ENCODE data around the gene GUCY2F.

GUCY2F gene

DNA sequence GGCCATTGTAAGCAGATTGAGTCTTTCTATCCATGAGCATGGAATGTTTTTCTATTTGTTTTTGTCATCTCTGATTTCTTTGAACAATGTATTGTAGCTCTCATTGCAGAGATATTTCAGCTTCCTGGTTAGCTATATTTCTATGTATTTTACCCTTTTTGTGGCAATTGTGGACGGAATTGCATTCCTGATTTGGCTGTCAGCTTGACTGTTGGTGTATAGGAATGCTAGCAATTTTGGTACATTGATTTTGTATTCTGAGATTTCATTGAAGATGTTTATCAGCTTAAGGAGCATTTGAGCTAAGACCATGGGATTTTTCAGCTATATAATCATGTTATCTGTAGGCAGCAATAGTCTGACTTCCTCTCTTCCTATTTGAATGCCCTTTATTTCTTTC is 154.6 kb downstream of the GUCY2F start:
- DNase-seq (ENCODE audit: low spot score): no peak
- Histone ChIP-seq H3K27ac (no peak overlapping the region), H3K4me3 (no peak overlapping the region)
- TF ChIP-seq CTCF (IDR thresholded peaks at IDR 0.05): no peak
